Measurements from ENCODE around the gene SCO2.

Gene SCO2

GRCh38 chr22:50517495-50518260, 7.7 kb downstream of the SCO2 start:
- peaks cover 12% of the 10 kb centered on the region; the same call in 1 of the 2 replicates for H3K4me1 ChIP-seq (ENCODE audit: insufficient read depth, low read length)
- H3K27me3 ChIP-seq (ENCODE audit: insufficient read depth, low read length, poor library complexity), result no peaks in the 10 kb centered on the region
- H3K4me2 ChIP-seq (ENCODE audit: insufficient read depth, low read length), result no peak overlapping the region
- H4K20me1 ChIP-seq (ENCODE audit: insufficient read depth, low read length), result peaks cover 72% of the 10 kb centered on the region
- no peak overlapping the region; the same call in 1 of the 2 replicates for H3K9ac ChIP-seq (ENCODE audit: low read depth, low read length)
- H3K4me3 ChIP-seq (ENCODE audit: low read depth in 1 of 2, low read length in 2 of 2), result no peak overlapping the region
- no peak overlapping the region for H3K27ac ChIP-seq (ENCODE audit: low read length)
- peaks cover 82% of the 10 kb centered on the region for H3K36me3 ChIP-seq (ENCODE audit: insufficient read depth, low read length)
- no peak for DNase-seq
- no peak for TF ChIP-seq EZH2 (IDR thresholded peaks at IDR 0.05; ENCODE audit: borderline replicate concordance, low read depth, low read length, severe bottlenecking)
- TF ChIP-seq CTCF (IDR thresholded peaks at IDR 0.05; ENCODE audit: borderline replicate concordance, extremely low read depth, low read length, poor library complexity, severe bottlenecking), result no peak
- H2AFZ ChIP-seq (ENCODE audit: low read depth, low read length), result no peak overlapping the region
- no peaks in the 10 kb centered on the region for H3K9me3 ChIP-seq (ENCODE audit: insufficient read depth, low read length, severe bottlenecking)
- peaks cover 63% of the 10 kb centered on the region for H3K79me2 ChIP-seq (ENCODE audit: insufficient read depth, low read length)
- no peak for ATAC-seq (ENCODE audit: insufficient read depth, low read depth)

- Histone ChIP-seq H3K79me2 (ENCODE audit: insufficient read depth, low read length) (peaks cover 63% of the 10 kb centered on the region), H4K20me1 (ENCODE audit: insufficient read depth, low read length) (peaks cover 73% of the 10 kb centered on the region), H3K27me3 (ENCODE audit: insufficient read depth, low read length, poor library complexity) (no peaks in the 10 kb centered on the region), H3K4me2 (ENCODE audit: insufficient read depth, low read length) (no peak overlapping the region), H3K9me3 (ENCODE audit: insufficient read depth, low read length, severe bottlenecking) (no peaks in the 10 kb centered on the region), H3K36me3 (ENCODE audit: insufficient read depth, low read length) (peaks cover 82% of the 10 kb centered on the region), H3K4me3 (ENCODE audit: low read depth in 1 of 2, low read length in 2 of 2) (no peak overlapping the region), H3K4me1 (ENCODE audit: insufficient read depth, low read length) (peaks cover 14% of the 10 kb centered on the region), H3K27ac (ENCODE audit: low read length) (no peak overlapping the region), H3K9ac (ENCODE audit: low read depth, low read length) (no peak overlapping the region), H2AFZ (ENCODE audit: low read depth, low read length) (no peak overlapping the region)
- TF ChIP-seq EZH2 (IDR thresholded peaks at IDR 0.05; ENCODE audit: borderline replicate concordance, low read depth, low read length, severe bottlenecking), result no peak
- no peak for TF ChIP-seq CTCF (IDR thresholded peaks at IDR 0.05; ENCODE audit: borderline replicate concordance, extremely low read depth, low read length, poor library complexity, severe bottlenecking)
- ATAC-seq (ENCODE audit: insufficient read depth, low read depth) (no peak), DNase-seq (no peak)
These were observed 8.5 kb downstream of the SCO2 start for GRCh38 chr22:50516891-50517290.

- H3K9ac ChIP-seq (ENCODE audit: low read depth, low read length), result no peak overlapping the region
- peaks cover 69% of the 10 kb centered on the region for H4K20me1 ChIP-seq (ENCODE audit: insufficient read depth, low read length)
- no peaks in the 10 kb centered on the region for H3K27me3 ChIP-seq (ENCODE audit: insufficient read depth, low read length, poor library complexity)
- peaks cover 75% of the 10 kb centered on the region for H3K36me3 ChIP-seq (ENCODE audit: insufficient read depth, low read length)
- no peak overlapping the region for H3K4me3 ChIP-seq (ENCODE audit: low read depth in 1 of 2, low read length in 2 of 2)
- H3K27ac ChIP-seq (ENCODE audit: low read length), result peak overlapping the region; percentile 40; the same call in 1 of the 2 replicates
- no peak overlapping the region for H3K4me2 ChIP-seq (ENCODE audit: insufficient read depth, low read length)
- no peak for TF ChIP-seq EZH2 (IDR thresholded peaks at IDR 0.05; ENCODE audit: borderline replicate concordance, low read depth, low read length, severe bottlenecking)
- TF ChIP-seq CTCF (IDR thresholded peaks at IDR 0.05; ENCODE audit: borderline replicate concordance, extremely low read depth, low read length, poor library complexity, severe bottlenecking), result no peak
- ATAC-seq (ENCODE audit: insufficient read depth, low read depth) (no peak), DNase-seq (no peak)
- no peak overlapping the region for H2AFZ ChIP-seq (ENCODE audit: low read depth, low read length)
- H3K9me3 ChIP-seq (ENCODE audit: insufficient read depth, low read length, severe bottlenecking), result no peaks in the 10 kb centered on the region
- H3K79me2 ChIP-seq (ENCODE audit: insufficient read depth, low read length), result peaks cover 67% of the 10 kb centered on the region
- H3K4me1 ChIP-seq (ENCODE audit: insufficient read depth, low read length), result peaks cover 14% of the 10 kb centered on the region
These were observed 9.3 kb downstream of the SCO2 start for GRCh38 chr22:50516068-50516467.

Data from DND-41 (cell line).